ENCODE data around the gene ESPN.

The ESPN gene

DNA sequence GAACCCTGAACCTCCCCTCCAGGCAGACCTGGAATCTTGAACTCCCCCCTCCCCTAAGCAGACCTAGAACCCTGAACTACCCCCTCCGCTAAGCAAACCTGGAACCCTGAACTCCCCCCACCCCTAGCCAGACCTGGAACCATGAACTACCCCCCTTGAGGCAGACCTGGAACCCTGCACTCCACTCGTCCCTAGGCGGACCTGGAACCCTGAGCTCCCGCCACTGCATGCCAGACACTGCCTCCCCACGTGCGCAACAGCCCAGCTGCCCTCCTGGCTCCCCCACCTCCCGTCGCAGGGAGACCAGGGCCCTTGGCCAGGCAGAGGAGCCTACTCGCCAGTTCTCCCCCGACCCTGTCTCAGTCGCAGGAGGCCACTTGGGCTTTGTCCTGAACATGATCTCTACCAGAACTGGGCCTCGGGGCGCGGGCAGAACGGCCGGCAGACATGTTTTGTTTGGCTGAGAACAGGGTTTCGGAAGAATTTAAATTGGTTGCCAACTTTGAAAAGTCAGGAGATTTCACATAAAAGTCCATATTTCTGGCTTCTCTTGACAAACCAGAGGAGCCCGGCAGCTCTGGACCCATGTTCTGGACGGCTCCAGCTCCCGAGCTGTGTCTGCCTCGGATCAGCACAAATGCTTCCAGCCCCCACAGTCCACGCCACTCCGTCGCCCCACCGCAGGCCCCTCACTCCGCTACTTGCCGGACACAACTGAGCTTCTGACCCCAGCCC lies 76.1 kb downstream of the ESPN start:
- no peak for DNase-seq

DNA sequence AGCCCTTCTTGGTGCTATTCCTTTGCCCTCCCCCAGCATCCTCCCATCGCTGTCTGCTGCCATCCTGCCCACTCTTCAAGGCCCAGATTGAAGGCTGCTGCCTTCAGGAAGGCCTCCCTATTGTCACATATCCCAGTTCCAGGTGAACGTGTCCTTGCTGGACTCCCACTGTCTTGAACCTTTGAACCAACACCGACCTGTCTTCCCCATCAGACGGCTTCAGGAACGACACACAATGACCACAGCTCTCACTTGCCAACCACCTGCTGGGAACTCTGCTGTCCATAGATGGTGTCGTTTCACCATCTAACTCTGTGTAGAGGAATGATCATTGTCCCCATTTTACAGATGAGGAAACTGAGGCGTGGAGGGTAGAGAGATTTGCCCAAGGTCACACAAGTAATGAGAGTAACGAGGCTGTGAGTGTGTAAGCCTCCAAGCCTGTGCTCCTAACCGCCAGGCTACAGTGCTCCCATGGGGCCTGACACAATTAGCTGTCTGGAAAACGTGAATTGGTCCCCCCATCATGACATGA lies 76.8 kb downstream of the ESPN start:
- DNase-seq: no peak

DNA sequence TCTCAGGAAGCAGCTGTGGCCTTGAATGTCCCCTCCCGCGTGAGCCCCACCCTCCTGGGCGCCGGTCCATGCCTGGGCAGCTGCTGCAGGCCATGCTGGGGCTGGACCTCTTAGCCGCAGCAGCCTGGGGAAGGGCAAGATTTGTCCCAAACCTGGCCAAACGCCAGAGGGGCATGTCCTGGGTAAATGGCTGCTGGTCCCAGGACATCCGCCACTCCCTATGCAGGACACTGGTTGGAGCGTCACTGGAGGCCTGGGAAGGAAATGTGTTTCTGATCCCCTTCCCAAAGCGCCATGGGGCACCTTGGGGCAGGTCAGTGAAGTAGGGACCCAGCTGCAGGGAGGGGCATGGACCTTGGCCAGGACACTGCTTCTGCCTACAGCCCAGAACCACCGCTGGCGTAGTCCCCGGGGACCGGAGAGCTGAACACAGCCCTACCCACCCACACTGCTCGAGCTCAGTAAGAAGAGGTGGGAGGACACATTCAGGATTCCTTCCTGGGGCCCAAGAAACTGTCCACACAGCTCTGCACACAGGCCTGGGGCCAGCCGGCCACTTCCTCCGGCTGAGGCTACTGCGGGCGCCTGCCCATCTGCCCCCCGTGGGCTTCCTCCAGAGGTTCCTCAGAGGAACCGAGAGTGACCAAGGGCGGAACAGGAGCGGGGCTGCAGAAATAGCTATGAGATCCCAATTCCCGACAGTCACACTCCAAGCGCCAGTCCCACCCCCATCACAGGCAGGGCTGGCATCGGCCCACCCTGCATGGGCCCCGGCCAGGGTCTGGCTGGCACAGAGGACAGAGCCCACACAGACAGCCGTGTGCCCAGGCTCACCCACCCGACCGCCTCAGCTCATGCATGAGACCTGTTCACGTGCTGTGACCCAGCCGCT lies 77.7 kb downstream of the ESPN start:
- DNase-seq: no peak

DNA sequence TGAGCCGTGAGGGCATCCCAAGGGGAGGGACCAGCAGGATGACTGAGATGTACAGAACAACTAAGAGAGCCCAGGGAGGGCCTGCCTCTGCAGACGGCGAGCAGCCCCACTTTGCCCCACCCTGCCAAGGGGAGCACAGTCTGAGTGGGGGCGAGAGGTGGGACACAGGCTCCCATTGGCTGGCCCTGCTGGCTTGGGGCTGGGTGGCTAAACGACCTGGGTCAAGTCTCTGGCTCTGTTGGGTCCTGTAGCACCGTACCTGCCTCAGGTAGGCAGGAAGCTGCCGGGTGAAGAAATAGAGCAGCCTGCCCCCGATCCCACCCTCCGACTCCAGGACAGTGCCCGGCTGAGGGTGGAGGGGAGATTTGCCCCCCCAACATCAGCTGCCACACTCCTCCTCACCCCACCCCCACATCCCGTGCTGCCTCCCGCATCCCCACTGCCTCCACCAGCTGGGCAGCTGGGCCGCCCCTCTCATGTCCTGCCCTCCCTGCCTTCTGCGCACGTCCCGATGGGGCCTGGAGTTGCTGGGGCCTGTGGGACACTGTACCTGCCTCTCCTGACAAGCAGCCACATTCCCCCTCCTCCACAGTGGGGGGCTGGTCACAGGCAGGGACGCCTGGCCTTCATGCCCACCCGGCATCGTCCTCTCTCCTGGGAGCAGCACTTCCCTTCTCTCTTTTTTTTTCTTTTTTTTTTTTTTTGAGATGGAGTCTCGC lies 79.5 kb downstream of the ESPN start:
- DNase-seq: no peak

DNA sequence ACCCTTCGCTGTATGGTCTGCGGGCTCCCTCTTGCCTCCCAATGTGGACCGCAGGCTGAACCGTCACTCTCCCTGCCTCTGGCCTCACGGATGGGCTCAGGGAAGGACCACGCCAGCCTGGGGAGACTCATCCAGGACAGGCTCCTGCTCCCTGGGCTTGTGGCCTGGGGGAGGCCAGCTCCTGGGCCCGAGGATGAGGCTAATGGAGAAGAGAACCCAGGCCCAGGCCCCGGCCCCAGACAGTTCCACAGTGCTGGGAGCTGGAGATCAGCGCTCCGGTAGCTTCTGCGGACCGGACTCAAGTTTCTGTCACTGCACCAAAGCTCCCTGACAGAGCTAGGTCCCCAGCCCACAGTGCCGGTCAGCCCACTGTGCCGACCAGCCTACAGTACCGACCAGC lies 80.3 kb downstream of the ESPN start:
- DNase-seq: no peak

DNA sequence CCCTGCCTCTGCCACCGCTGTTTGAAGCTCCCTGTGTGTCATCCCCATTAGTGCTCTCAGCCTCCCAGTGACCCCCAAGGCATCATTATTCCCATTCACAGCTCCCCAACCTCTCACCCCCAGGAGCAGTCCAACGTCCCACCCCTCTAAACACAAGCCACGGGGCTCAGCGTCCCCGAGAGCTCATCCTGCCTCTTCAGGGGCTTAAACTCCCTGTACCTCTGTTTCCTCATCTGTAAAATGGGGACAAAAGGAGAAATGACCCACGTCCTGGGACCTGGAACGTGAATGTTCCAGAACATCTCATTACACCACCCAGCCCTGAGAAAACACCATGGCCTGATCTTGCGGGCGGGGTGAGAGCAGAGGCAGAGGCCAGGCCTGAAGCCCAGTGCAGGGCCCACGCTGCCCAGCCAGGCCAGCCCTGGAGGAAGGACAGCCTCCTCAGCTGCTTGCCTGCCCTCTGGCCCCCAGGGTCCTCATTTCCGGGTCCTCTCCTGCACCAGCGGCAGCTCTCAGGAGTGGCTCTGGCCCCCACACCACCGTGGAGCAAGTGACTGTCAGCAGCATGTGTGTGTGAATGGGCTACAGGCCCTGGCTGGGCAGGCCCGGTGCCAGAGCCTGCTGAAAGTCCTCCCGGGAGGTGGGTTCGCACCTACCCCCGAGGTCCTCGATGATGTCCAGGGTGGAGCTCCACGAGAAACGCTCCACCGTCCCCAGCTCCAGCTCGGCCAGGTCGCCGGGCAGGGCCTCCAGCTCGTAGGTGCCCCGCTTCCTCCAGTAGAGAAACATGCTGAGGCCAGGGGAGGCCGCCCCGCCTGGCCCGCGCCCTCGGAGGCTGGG lies 81.0 kb downstream of the ESPN start:
- no peak for DNase-seq

DNA sequence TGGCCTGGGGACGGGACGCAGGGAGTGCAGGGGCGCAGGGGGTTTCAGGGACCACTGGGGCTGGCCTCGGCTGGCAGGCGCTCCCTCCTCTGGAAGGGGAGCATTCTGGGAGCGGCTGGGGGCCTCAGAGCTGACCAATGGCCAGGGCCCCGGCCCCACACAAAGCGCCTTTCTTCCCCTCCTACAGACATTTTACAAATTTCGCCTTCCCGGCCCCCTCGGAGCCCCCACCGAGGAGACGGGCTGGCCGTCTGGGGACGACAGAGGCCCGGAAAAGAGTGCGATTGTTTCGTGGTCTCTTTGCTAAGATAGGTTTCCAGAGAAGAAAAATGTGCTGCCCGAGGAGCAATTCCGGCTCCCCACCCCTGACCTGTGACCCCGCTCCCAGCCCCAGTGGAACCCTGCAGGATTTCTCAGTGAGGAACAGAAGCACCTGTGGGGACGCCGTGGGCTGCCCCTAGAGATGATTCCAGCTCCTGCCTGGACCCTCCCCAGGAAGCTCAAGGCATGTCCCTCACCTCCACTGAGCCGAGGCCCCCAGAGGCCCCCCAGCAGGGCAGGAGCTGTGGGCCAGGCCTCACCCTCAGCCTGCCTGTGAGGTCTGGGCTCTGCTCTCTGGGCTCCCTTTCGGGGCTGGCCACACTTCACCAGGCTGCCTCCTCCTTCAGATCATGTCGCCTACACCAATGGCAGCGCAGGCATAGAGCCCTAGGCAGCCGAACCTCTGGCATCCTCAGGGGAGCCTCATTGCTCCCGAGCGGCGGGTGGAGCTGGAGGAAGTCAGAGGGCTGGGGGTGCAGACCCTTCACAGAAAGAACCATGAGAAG lies 81.8 kb downstream of the ESPN start:
- DNase-seq: no peak

DNA sequence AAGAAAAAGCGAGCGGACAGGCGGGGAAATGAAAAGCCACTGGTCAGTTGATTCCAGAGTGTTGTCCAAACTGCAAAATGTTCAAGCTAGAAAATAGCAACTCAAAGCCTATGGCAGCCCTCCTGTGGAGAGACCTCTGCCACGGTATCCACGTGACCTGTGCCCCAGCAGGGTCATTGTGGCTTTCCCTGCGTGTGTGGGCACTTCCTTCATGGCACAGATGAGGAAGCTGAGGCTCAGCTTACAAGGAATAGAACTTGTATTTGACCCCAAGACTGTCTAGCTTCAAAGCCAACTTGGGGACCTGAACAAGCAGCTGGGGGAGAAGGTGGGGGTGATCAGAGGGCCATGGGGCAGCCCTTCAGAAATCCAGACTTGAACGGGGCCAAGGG lies 82.5 kb downstream of the ESPN start:
- DNase-seq: no peak

DNA sequence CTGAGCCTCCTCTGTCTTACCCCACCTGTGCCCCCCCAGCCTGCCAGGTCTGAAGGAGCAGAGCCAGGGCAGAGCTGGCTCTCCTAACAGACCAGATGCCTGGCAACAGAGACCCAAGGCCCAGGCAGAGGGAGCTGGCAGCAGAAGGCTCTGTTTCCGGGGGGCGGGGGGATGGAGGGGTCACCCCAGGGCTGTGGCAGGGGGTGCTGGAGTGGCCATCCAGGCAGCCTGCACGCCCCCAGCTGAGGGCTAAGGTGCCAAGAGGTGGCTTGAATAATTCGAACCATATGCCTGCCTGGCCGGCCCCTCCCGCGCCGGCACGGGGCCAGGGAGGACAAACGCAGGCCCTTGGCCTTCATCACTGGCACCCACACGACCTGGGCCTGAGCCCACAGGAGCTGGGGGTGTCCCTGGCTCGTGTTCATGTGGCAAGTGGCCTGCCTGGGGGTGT lies 82.9 kb downstream of the ESPN start:
- no peak for DNase-seq

DNA sequence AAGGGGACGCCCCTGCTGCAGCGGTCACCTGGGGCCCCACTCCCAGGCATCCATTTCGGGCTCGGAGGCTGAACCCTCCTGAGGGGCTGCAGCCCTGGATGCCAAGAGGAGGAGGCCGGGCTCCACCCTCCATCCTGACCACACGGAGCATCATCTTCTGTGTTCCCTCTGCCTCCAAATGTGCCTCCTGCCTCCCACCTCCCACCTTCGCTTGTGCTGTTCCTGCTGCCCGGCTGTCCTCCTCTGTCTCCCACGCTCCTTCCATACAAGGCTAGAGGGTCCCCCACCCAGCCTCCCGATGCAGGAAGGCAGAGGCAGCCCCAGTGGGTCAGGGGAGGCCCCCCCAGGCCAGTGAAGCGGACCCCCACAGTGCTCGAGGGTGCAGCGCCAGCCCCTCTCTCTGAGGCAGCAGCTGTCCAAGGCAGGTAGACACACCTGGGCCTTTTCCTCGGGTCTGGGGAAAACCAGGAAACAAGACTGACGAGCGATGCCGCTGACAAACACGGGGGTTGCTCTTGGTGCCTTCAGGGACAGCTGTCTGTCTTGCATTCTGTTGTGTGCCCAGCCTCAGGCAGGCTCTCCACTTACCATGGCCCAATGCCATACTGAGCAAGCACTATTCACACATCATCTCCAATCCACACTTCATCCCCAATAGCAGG lies 83.7 kb downstream of the ESPN start:
- DNase-seq: no peak

DNA sequence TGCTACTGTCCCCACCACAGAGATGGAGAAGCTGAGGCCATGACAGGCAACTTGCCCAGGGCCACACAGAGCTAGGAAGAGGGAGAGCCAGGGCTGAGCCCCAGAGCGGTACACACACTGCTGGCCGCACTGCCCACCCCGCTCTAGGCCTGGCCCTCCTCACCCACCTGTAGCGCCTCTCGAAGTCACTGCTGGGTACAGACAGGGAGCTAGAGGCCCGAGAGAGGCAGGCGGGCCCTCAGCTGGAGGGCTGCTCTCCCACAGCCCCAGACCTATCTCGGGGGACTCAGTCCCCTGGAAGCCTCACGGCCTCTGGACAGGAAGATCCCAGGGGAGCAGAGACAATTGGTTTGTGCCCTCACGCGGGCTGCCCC lies 84.2 kb downstream of the ESPN start:
- no peak for DNase-seq

DNA sequence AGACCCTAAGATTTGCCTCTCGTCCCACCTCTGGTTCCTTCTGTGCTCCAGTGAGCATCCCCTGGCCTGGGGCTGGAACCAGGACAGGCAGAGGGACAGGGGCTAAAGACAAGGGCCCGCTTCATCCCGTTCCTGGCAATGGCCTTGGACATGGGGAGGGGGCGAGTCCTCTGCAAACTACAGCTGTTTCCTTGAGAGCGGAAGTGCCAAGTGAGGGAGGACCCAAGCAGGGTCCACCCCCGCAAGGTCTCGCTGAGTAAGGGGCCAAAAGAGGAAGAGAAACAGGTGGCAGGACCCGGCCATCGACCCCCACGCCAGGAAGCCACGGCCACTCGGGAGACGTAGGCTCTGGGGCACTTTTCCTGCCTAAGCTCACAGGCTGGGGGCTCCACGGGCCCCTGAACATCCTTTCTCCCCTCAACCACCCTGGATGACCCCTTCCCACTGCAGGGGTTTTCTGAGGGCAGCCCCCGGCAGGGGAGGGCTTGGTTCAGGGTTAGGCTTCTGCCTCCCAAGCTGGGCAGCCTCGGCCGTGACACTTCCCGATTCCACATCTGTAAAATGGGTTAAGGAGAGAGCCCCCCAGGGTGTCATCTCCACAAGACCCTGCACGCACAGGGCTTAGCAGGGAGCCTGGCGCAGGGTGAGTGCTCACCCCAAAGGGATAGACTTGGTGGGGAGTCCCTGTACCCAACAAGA lies 84.8 kb downstream of the ESPN start:
- DNase-seq: no peak

DNA sequence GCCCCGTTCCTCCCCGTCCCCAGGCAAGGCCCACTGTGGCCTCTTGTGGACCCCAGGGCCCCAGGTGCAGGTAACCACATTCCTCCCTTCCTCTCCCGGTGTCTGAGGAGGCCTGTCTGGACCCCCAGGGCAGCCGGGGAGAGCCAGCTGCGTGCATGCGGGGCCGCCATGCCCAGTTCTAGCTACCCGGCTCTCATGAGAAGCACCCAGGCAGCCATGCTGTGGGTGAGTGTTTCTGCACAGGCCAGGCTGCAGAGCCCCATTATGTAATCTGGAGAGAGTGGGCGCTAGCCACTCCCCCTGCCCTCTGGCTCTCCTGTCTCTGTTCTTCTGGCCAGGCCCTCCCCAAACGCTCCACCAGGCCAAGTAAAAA lies 85.3 kb downstream of the ESPN start:
- no peak for DNase-seq

DNA sequence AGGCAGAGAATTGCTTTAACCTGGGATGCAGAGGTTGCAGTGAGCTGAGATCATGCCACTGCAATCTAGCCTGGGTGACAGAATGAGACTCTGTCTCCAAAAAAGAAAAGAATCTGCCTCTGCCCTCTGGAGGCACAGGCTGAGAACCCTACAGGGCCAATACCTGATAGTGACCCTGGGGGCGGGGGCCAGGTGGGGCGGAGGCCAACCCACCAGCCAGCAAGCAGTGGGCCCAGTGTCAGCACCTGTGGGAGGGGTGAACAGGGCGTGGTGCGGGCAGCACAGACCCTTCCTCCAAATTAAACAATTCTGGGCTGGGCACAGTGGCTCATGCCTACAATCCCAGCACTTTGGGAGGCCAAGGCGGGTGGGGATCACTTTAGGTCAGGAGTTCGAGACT lies 85.9 kb downstream of the ESPN start:
- no peak for DNase-seq
